GM21390 (cell line): ENCODE results near the gene C1QTNF9B.

Source experiments
- ATAC-seq: cut with Tn5 transposase; IDR thresholded peaks from one replicate; pipeline ENCODE4 v1.9.1; 2021; ENCODE audit not compliant: unreplicated experiment

C1QTNF9B gene

GRCh38 chr13:23859904-23860303, 37.4 kb downstream of the C1QTNF9B start:
- ATAC-seq: no peak

DNA sequence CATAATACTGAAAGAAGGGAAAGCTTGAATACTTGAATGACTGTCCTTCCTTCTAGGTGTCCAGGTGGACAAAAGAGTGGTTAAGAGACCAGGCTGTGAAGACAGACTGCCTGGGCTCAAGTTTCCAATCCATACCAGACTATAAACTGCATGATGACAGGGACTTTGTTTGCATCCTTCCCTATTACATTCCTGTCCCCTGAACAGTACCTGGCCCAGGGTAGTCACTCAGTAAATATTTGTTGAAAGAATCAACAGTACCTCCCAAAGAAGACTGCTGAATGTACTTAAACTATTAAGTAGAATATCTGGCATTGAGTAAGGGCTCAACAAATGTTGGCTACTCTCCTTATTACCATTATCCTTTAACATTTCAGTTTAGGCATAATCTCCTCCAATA, 37.8 kb downstream of the C1QTNF9B start:
- no peak for ATAC-seq

DNA sequence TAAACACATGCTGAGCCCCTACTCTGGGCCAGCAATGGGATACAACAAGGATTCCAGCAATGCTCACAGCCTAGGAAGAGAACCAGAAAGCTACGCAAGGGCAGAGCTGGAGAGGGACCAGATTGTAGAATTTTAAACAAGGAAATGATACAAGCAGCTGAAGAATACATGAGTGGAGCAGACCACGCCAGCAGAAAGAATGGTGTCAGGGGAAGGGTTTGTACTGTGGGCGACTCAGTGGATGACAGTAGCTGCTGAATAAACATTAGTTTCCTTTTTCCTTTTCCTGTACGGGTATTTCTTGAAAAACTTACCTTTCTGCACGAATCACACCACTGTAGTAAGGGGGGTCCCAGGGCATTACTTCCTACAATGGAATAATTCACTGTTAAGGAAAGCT, 38.8 kb downstream of the C1QTNF9B start:
- no peak for ATAC-seq

GRCh38 chr13:23856008-23856750, 41.1 kb downstream of the C1QTNF9B start:
- no peak for ATAC-seq

- ATAC-seq: no peak
Measured at GRCh38 chr13:23855360-23855759, 41.9 kb downstream of the C1QTNF9B start.

DNA sequence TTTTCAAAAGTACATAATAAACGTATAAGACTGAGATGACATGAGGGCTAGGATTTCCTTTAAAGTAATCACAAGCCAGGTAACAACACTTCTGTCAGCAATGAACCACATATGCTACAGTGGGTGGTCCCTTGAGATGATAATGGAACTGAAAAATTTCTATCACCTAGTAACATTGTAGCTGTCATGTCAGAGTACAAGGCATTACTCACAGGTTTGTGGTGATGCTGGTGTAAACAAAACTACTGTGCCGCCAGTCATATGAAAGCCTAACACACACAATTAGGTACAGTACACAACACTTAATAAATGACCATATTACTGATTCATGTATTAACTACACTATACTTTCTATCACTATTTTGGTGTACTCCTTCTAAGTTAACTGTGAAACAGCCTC, 45.0 kb downstream of the C1QTNF9B start:
- no peak for ATAC-seq

- no peak for ATAC-seq
Measured at GRCh38 chr13:23851106-23851505, 46.2 kb downstream of the C1QTNF9B start.

DNA sequence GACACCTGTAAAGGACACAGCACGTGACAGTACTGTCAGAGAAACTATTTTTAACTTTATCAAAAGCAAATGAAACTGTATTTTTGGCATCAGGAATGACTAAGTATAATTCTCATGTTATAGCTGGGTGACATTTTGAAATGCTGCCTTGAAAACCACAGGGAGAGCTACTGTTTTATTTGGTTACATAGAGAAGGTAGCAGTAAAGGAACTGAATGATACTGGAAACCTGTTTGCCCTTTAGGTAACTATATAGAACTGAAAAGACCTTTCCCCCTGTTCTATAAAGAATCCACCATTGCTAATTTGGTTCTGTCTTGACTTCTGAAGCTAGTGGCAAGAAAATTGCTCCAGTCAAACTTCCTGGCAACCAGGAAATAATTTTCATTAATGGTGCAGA, 47.2 kb downstream of the C1QTNF9B start:
- ATAC-seq: no peak

DNA sequence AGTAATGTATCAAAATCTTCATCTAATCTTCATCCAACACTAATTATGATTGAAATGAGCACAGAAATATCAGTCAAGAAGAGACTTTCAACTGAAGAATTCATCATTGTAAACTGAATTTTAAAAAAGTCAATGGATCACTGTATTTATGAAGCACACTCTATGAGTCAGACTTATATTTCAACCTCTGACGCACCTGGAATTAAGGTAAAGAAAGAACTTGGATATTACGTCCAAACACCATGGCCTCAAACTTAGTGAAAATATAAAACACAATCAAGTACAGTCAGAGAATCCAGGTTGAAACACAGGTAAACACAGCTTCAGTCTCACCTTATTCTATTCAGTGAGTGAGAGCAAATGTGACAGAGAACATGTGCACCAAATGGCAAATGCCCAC, 47.6 kb downstream of the C1QTNF9B start:
- no peak for ATAC-seq

DNA sequence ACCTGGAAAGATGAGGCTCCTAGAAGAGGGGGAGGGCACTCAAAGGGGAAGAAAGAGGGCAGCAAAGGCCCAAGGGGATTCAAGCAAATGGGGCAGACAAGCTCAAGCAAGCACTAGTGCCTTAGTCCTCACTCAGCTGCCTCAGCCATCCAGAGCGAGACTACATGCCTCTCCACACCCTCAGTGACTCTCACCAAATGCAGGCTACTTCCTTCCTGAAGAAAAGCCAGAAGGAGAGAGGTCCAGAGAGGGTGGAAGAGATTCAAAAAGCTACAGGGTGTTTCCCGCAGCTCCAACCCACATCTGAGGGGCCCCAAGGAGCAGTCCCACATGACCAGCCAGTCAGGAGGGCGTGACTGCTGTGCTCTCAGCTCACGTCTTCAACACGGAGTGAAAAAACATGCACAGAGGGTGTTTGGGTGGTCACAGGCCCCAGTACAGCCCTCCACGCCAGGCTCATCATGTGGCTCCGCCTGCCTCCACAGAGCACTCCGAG, 48.6 kb downstream of the C1QTNF9B start:
- ATAC-seq: no peak

GRCh38 chr13:23848019-23848418, 49.3 kb downstream of the C1QTNF9B start:
- no peak for ATAC-seq

DNA sequence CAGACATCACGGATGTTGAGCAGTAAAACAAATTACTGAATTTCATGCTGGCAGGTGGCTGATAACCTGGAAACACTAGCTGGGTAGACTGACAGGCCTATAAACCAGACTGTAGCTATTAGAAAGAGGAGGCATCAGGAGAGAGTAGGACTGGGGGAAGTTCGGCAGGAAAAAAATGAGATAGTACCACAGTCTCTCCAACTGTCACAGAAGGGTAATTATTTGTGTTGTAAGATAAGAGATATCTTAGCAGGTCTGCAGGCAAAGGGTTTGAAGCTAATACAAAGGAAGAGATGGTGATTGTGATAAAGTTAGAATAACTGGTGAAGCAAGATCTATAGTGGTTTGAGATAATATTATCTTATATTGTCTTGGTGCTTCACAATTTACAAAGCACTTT, 49.8 kb downstream of the C1QTNF9B start:
- ATAC-seq: no peak

GRCh38 chr13:23845105-23845725, 52.1 kb downstream of the C1QTNF9B start:
- ATAC-seq: peak; percentile 24

GRCh38 chr13:23844132-23844531, 53.2 kb downstream of the C1QTNF9B start:
- no peak for ATAC-seq

- ATAC-seq: no peak
Measured at GRCh38 chr13:23843436-23843835, 53.9 kb downstream of the C1QTNF9B start.

- no peak for ATAC-seq
Measured at GRCh38 chr13:23842406-23842805, 54.9 kb downstream of the C1QTNF9B start.
